T1000 (cell line): ENCODE results near the gene PLEKHA6.

Experiments
- DNase-seq: peaks from one replicate; lab custom pipeline; 2025; ENCODE audit warnings: mixed read lengths; lab: John Stamatoyannopoulos, UW

PLEKHA6 gene

DNA sequence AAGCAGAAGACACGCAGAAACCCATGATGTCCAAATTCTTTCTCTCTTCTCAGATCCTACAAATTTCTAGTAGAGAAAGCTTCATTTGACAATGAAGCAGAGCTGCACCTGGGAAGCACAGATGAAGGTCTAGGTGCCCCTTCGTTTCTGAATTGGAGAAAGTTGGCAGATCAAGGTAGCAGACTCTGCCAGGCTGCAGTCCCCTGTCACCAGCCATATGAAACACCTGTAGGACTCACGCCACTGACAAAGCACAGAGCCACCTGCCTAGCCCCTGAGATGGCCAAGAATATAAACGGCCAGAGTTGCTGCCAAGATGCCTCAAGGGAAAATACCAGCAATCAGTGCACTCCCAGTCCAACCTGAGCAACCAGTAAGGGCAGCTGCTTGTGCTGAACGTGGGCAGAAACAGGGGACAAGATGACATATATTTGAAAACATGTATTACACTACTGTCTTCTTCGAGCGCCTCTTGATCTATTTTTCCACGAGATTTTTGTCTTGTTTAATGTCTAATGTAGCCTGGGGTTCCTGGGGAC, 20.6 kb upstream of the PLEKHA6 start:
- no peak for DNase-seq

DNA sequence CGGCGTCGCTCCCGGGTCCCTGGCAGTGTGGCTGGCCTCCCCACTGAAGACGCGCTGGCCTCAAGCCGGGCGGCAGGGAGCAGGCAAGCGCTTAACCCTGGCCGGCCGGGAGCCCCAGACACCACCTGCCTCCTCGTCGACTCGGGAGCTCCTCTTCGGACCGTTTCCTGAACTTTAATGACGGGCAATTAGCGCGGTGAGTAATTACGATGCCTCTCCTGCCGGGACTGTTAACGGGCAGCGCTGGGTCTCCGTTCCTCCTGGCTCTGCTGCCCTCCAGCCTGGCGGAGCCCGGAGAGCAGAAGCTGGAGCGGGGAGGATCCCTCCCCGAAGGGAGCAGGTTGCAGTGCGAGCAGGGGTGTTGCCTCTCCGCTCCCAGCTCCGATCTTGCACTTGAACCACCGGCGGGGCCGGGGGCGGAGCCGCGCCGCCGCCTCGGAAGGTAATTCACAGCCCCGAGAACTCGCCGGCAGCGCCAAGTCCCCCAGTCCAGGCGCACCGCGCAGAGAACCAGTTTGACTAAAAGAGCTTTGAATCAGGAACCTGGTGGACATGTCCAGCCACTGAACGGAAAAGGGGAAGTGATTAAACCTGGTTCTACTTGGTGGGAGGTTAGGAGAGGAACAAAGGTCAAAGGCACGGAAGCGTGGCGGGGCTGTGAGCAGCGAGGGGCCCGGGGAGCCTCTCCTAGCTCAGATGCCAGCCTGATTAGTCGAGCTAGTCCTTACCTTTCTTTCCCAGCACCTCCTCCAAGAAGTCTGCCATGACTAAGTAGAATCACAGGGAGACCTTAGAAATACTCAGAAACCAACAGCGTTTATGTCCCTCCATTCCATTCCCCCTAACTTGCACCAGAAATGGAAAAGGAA, 18.3 kb upstream of the PLEKHA6 start:
- DNase-seq: no peak

DNA sequence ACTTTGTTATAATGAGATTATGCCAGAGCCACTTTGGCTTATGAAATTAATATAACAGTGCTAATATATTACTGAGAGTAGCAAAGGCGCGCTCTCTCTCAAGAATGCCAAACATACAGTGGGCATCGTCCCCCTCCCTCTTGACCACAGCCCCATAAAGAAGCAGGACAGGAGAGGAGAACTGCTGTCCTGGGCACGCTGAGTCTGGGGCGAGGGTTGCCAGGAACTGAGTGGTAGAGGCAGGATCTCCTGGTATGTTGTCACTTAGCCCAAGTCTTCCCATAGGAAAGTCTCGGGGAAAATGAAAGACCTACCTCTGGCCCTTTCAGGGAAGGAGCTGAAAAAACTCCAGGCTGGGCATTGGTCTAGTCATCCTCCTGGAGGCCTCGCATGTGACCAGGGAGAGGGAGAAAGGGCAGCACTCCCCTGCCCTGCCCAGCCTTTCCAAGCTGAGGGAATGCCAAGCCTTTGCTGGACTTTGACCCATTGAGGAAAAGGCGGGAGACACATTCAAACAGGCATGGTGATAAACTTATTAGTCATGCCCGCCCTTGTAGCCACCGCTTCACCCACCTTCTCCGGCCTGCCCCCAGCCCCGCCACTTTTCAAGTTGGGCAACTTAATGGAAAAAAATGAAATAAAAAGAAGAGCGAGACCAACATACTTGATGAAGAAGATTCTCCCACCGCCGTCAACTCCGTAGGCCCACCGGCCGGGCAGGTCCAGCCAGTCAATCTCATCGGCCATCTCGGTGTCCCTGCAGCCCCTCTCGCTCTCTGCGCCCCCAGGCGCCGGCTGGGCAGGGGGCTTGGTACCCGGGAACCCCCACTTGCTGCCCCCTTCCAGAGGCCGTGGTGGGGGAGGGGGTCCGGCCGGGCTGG, 17.4 kb upstream of the PLEKHA6 start:
- no peak for DNase-seq

GRCh38 chr1:204376465-204376864, 16.7 kb upstream of the PLEKHA6 start:
- no peak for DNase-seq

GRCh38 chr1:204373911-204374310, 14.2 kb upstream of the PLEKHA6 start:
- DNase-seq: no peak

DNA sequence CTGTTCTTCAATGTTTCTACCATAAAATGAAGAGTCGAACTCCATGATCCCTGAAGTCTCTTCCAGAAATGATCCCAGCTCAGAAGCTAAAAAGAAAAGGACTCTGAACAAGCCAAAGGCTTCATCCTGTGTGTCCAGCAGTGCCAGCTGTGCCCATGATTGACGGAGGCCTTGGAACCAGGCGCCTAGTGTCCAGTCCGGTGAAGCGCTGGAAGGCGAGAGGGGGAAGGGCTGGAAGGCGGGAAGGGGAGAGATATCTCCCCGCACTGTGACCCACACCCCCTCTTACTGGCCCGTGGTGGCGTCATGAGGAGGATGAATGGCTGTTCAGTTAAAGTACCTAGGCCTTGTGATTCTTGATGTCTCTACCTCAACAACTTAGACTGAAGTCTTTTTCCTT, 10.4 kb upstream of the PLEKHA6 start:
- DNase-seq: no peak

GRCh38 chr1:204368996-204369726, 9.4 kb upstream of the PLEKHA6 start:
- DNase-seq: no peak

GRCh38 chr1:204367956-204368355, 8.2 kb upstream of the PLEKHA6 start:
- no peak for DNase-seq

DNA sequence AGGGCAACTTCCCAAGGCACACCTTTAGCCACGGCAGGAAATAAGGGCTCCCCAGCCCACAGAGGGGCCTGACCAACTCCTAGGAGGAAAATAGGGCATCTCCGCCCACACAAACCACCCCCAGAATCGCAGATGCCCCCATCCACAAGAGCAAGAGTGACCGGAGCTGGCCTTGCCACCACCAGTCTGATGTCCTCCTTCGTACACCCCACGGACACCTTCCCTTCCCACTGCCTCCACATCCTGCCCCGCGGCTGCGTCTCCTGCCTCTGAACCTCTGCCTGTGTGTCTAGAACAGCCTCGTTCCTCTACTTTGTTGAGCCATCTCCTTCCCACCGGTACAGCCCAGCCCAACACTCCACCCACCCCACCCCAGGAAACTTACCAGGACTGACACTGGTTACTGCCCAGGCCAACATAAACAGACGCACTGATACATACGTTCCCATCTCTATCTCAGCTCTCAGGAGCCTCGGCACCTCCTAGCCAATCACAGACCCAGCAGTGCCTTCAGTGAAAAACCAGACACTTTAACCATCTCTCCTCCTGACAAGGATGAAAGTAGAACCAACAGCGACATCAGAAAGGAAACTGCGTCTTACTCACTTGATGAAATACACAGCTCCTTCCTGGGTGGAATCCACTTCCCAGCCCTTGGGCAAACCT, 7.6 kb upstream of the PLEKHA6 start:
- no peak for DNase-seq

DNA sequence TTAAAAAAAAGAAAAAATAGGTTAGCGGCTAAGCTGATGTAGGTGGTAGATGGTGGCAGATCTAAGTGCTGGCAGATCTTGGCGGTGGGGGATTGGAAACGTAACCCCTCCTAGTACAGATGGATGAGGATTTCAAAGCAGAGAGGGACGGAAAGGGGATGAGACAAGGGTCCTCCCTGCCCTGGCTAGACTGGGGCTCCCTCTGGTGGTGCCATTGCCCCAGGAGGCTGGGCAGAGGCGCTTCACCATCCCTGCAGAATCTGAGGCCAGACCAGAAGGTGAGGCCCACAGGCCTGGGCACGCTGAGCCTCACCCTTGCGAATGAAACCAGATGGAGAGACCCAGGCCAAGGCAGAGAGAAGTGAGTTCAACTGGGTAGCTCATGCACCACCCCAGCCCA, 7.0 kb upstream of the PLEKHA6 start:
- no peak for DNase-seq

GRCh38 chr1:204363335-204364114, 3.8 kb upstream of the PLEKHA6 start:
- DNase-seq: peak; percentile 62

DNA sequence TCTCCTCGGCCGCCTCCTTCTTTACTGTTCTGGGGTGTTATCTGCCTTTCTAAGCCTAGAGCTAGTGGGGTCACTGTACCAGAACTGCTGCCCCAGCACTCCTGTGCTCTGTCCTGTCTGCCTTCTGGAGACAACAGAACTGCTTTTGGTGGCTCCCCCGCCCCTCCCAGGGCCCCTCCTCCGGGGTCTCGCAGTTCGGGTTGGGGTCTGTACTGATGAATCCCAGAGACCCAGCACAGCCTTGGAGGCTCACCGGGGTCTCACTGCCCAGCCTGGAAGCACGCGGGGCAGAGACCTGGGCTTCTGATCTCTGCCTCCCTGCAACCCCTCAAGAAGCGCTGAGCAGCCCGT, 3.2 kb upstream of the PLEKHA6 start:
- DNase-seq: no peak

- DNase-seq: no peak
Observed at GRCh38 chr1:204361781-204362180, 2.1 kb upstream of the PLEKHA6 start.

DNA sequence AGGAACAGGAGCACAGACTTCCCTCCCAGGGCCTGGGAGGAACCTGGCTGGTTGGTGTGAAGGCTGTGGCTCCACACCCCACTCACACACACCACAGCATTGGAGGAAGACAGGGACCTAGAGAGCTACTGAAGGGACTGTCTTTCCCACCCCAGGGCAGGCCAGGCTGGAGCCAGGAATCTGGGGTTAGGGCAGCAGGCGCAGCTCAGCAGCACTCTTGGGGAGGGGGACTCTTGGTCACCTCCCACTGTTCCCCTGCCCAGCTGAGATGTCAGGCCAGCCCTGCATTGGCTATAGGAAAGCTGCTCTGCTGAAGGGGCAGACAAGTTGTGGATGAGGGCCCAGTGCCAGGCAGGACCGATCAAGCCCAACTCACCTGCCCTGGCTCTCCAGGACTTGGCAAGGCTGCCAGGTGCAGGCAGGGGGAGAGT, 1.6 kb upstream of the PLEKHA6 start:
- no peak for DNase-seq

DNA sequence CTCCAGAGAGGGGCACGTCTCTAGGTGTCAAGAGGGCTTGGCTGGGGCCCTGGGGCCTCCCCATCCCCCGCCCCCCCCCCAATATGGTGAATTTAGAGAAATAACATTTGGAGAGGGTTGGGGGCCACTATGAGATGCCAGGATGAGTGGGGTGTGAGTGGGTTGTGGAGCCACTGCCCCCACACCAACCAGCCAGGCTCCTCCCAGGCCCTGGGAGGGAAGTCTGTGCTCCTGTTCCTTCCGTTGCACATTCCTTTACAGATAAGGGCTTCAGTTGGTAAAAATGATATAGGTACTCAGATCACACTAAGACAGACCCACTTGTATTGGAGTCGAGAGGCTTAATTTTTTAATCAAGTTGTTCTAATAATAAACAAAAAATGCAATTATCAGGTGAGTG, 585 bp upstream of the PLEKHA6 start:
- DNase-seq: no peak

- DNase-seq: no peak
Observed at GRCh38 chr1:204359131-204359473, 627 bp downstream of the PLEKHA6 start.

DNA sequence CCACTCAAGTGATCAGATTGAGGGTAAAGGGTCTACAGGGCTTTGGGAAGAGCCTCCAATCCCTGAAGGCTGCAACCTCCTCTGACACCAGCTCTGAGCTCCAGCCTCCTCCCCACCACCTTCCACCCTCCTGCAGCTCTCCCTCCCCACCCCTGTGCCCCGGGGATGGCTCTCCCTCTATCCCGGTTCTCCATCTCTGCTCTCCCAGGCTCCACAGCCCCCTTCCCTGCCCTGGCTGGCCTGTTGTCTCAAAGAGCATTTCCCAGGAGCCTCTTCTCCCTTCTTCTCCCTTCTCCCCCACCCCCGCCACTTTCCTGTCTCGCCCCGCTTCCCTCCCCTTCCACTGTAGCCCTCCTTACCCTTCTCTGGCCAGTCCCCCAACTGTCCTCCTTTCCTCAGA, 1.1 kb downstream of the PLEKHA6 start:
- DNase-seq: no peak

- DNase-seq: no peak
Observed at GRCh38 chr1:204357551-204358490, 1.9 kb downstream of the PLEKHA6 start.

- no peak for DNase-seq
Observed at GRCh38 chr1:204356997-204357396, 2.7 kb downstream of the PLEKHA6 start.

DNA sequence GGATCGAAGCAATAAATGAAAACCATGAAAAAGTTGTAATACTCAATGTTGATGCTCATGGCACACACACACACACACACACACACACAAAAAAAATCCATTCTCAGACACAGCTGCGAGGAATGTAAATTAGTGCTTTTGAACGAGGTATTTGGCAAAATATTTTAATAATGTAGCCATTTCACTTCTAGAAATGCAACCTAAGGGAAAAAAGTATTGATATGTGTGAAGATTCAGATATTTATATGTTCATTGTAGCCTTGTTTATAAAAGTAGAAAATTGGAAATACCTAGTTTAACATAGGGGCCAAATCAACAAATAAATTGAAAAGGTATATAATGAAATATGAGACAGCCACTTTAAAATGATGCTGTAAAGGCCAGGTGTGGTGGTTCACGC, 3.8 kb downstream of the PLEKHA6 start:
- DNase-seq: no peak
